ENCODE measurements around the gene DCHS1.
A peak's percentile ranks its signal among the peaks of the same experiment; 100 is the strongest.

The DCHS1 gene

GRCh38 chr11:6603287-6604080, 52.1 kb downstream of the DCHS1 start, which contains the start of the genes ILK and RRP8:
TSS of gene ILK (plus strand) at chr11:6603774. CDS start at chr11:6604272, 498 bp downstream.
TSS of gene RRP8 (minus strand) at chr11:6603616. CDS start at chr11:6603502, 114 bp downstream.
- peak; percentile 87 for DNase-seq (ENCODE audit: low read depth)
- peak; percentile 18; the same call in 1 of the 2 replicates for TF ChIP-seq CTCF (conservative IDR thresholded peaks at IDR 0.05; ENCODE audit: low read length)
- peak within 1 kb of the TSS; percentile 99 for H3K4me3 ChIP-seq (ENCODE audit: low read length)

- peak overlapping the region; percentile 99 for H3K4me3 ChIP-seq (ENCODE audit: low read length)
- TF ChIP-seq CTCF (conservative IDR thresholded peaks at IDR 0.05; ENCODE audit: low read length): no peak; the same call in 1 of the 2 replicates
- DNase-seq (ENCODE audit: low read depth): no peak
Measured at GRCh38 chr11:6602096-6602940, 53.3 kb downstream of the DCHS1 start.

- DNase-seq (ENCODE audit: low read depth): no peak
- TF ChIP-seq CTCF (conservative IDR thresholded peaks at IDR 0.05; ENCODE audit: low read length): no peak
- no peak overlapping the region for H3K4me3 ChIP-seq (ENCODE audit: low read length)
Measured at GRCh38 chr11:6601041-6601461, 54.6 kb downstream of the DCHS1 start.

GRCh38 chr11:6599881-6600390, 55.7 kb downstream of the DCHS1 start:
- no peak for DNase-seq (ENCODE audit: low read depth)
- no peak for TF ChIP-seq CTCF (conservative IDR thresholded peaks at IDR 0.05; ENCODE audit: low read length)
- no peak overlapping the region for H3K4me3 ChIP-seq (ENCODE audit: low read length)

GRCh38 chr11:6599449-6599848, 56.2 kb downstream of the DCHS1 start:
- DNase-seq (ENCODE audit: low read depth): no peak
- no peak for TF ChIP-seq CTCF (conservative IDR thresholded peaks at IDR 0.05; ENCODE audit: low read length)
- no peak overlapping the region for H3K4me3 ChIP-seq (ENCODE audit: low read length)

- TF ChIP-seq CTCF (conservative IDR thresholded peaks at IDR 0.05; ENCODE audit: low read length): no peak
- no peak overlapping the region for H3K4me3 ChIP-seq (ENCODE audit: low read length)
- no peak for DNase-seq (ENCODE audit: low read depth)
Measured at GRCh38 chr11:6598555-6598954, 57.1 kb downstream of the DCHS1 start.
